Measurements from ENCODE around the gene PRC1.

The PRC1 gene

GRCh38 chr15:90966262-90966661 lies 28.1 kb downstream of the PRC1 start:
- Histone ChIP-seq H3K4me2 (ENCODE audit: insufficient read depth, low read length, poor library complexity, severe bottlenecking) (no peak overlapping the region), H4K91ac (ENCODE audit: low read depth, low read length, poor library complexity) (no peak overlapping the region), H4K8ac (ENCODE audit: low read depth, low read length) (no peak overlapping the region), H3K4me1 (ENCODE audit: control insufficient read depth in 2 of 2, insufficient read depth in 1 of 2, low read depth in 1 of 2, low read length in 2 of 2) (no peaks in the 10 kb centered on the region), H3K18ac (ENCODE audit: low read length) (no peak overlapping the region), H2BK5ac (ENCODE audit: low read length) (no peak overlapping the region), H3K9ac (ENCODE audit: low read depth, low read length, poor library complexity) (no peak overlapping the region), H3K23ac (ENCODE audit: low read depth, low read length, poor library complexity) (no peak overlapping the region), H2BK12ac (ENCODE audit: low read length) (no peak overlapping the region), H3K9me3 (replicated peaks in 1 of 2; ENCODE audit: control insufficient read depth in 2 of 2, insufficient read depth in 1 of 2, low read depth in 1 of 2, low read length in 2 of 2) (no peaks in the 10 kb centered on the region), H3K36me3 (replicated peaks in 1 of 2; ENCODE audit: control insufficient read depth in 2 of 2, insufficient read depth in 2 of 2, low read length in 2 of 2) (peaks cover 48 to 100% of the 10 kb centered on the region in 2 donors), H3K14ac (ENCODE audit: low read length) (no peak overlapping the region), H3K27me3 (ENCODE audit: control insufficient read depth in 3 of 3, insufficient read depth in 3 of 3, low read depth in 1 of 3, low read length in 3 of 3) (no peaks in the 10 kb centered on the region), H2BK120ac (ENCODE audit: low read depth, low read length) (no peak overlapping the region), H3K4me3 (ENCODE audit: low read length in 2 of 2) (no peak overlapping the region), H2BK15ac (ENCODE audit: low read length) (no peak overlapping the region), H2AK5ac (ENCODE audit: low read depth, low read length) (no peak overlapping the region), H3K79me1 (ENCODE audit: low read depth, low read length) (no peaks in the 10 kb centered on the region), H3K4ac (ENCODE audit: low read length) (no peak overlapping the region), H2AFZ (ENCODE audit: low read length) (no peak overlapping the region), H3K27ac (replicated peaks; ENCODE audit: low read length) (no peak overlapping the region)
- no peak for DNase-seq (ENCODE audit: low spot score)
- WGBS, 2 donors (ENCODE audit: extremely low coverage in 2 of 2, insufficient read length in 2 of 2, insufficient replicate concordance in 1 of 2): no CpG with 5 or more reads among the region's 9 CpGs

GRCh38 chr15:90962021-90962420 lies 32.3 kb downstream of the PRC1 start:
- no peak overlapping the region for H4K91ac ChIP-seq (ENCODE audit: low read depth, low read length, poor library complexity)
- DNase-seq (ENCODE audit: low spot score): no peak
- H3K4me2 ChIP-seq (ENCODE audit: insufficient read depth, low read length, poor library complexity, severe bottlenecking): no peak overlapping the region
- peaks cover 0 to 7% of the 10 kb centered on the region in 2 donors for H3K4me1 ChIP-seq (ENCODE audit: control insufficient read depth in 2 of 2, insufficient read depth in 1 of 2, low read depth in 1 of 2, low read length in 2 of 2)
- no peak overlapping the region for H3K27ac ChIP-seq (replicated peaks; ENCODE audit: low read length)
- H3K4me3 ChIP-seq (ENCODE audit: low read length in 2 of 2): no peak overlapping the region
- no peak overlapping the region for H2BK15ac ChIP-seq (ENCODE audit: low read length)
- H3K27me3 ChIP-seq (ENCODE audit: control insufficient read depth in 3 of 3, insufficient read depth in 3 of 3, low read depth in 1 of 3, low read length in 3 of 3): peaks cover 0 to 2% (median 0%) of the 10 kb centered on the region in 3 experiments
- H4K8ac ChIP-seq (ENCODE audit: low read depth, low read length): no peak overlapping the region
- H3K4ac ChIP-seq (ENCODE audit: low read length): no peak overlapping the region
- peaks cover 6% of the 10 kb centered on the region for H3K79me1 ChIP-seq (ENCODE audit: low read depth, low read length)
- H3K9me3 ChIP-seq (replicated peaks in 1 of 2; ENCODE audit: control insufficient read depth in 2 of 2, insufficient read depth in 1 of 2, low read depth in 1 of 2, low read length in 2 of 2): no peaks in the 10 kb centered on the region
- no peak overlapping the region for H2AK5ac ChIP-seq (ENCODE audit: low read depth, low read length)
- peaks cover 27 to 70% of the 10 kb centered on the region in 2 donors for H3K36me3 ChIP-seq (replicated peaks in 1 of 2; ENCODE audit: control insufficient read depth in 2 of 2, insufficient read depth in 2 of 2, low read length in 2 of 2)
- no peak overlapping the region for H2BK120ac ChIP-seq (ENCODE audit: low read depth, low read length)
- no peak overlapping the region for H3K23ac ChIP-seq (ENCODE audit: low read depth, low read length, poor library complexity)
- no peak overlapping the region for H3K18ac ChIP-seq (ENCODE audit: low read length)
- H2BK5ac ChIP-seq (ENCODE audit: low read length): no peak overlapping the region
- no peak overlapping the region for H2AFZ ChIP-seq (ENCODE audit: low read length)
- no CpG with 5 or more reads among the region's 4 CpGs for whole genome bisulfite sequencing, 2 donors (ENCODE audit: extremely low coverage in 2 of 2, insufficient read length in 2 of 2, insufficient replicate concordance in 1 of 2)
- no peak overlapping the region for H2BK12ac ChIP-seq (ENCODE audit: low read length)
- H3K9ac ChIP-seq (ENCODE audit: low read depth, low read length, poor library complexity): no peak overlapping the region
- H3K14ac ChIP-seq (ENCODE audit: low read length): no peak overlapping the region

- H3K4me2 ChIP-seq (ENCODE audit: insufficient read depth, low read length, poor library complexity, severe bottlenecking): no peak overlapping the region
- H3K36me3 ChIP-seq (replicated peaks in 1 of 2; ENCODE audit: control insufficient read depth in 2 of 2, insufficient read depth in 2 of 2, low read length in 2 of 2): peaks cover 16 to 55% of the 10 kb centered on the region in 2 donors
- H2BK15ac ChIP-seq (ENCODE audit: low read length): no peak overlapping the region
- DNase-seq (ENCODE audit: low spot score): no peak
- H3K4me1 ChIP-seq (ENCODE audit: control insufficient read depth in 2 of 2, insufficient read depth in 1 of 2, low read depth in 1 of 2, low read length in 2 of 2): peaks cover 0 to 10% of the 10 kb centered on the region in 2 donors
- no peak overlapping the region for H3K4me3 ChIP-seq (ENCODE audit: low read length in 2 of 2)
- H4K8ac ChIP-seq (ENCODE audit: low read depth, low read length): no peak overlapping the region
- H3K27ac ChIP-seq (replicated peaks; ENCODE audit: low read length): no peak overlapping the region
- H2AK5ac ChIP-seq (ENCODE audit: low read depth, low read length): no peak overlapping the region
- H3K79me1 ChIP-seq (ENCODE audit: low read depth, low read length): peaks cover 8% of the 10 kb centered on the region
- no peaks in the 10 kb centered on the region for H3K9me3 ChIP-seq (replicated peaks in 1 of 2; ENCODE audit: control insufficient read depth in 2 of 2, insufficient read depth in 1 of 2, low read depth in 1 of 2, low read length in 2 of 2)
- H4K91ac ChIP-seq (ENCODE audit: low read depth, low read length, poor library complexity): no peak overlapping the region
- no peak overlapping the region for H2BK12ac ChIP-seq (ENCODE audit: low read length)
- H3K18ac ChIP-seq (ENCODE audit: low read length): no peak overlapping the region
- no CpG with 5 or more reads among the region's 20 CpGs for WGBS, 2 donors (ENCODE audit: extremely low coverage in 2 of 2, insufficient read length in 2 of 2, insufficient replicate concordance in 1 of 2)
- H2BK120ac ChIP-seq (ENCODE audit: low read depth, low read length): no peak overlapping the region
- no peak overlapping the region for H3K14ac ChIP-seq (ENCODE audit: low read length)
- H2AFZ ChIP-seq (ENCODE audit: low read length): no peak overlapping the region
- H3K23ac ChIP-seq (ENCODE audit: low read depth, low read length, poor library complexity): peak overlapping the region; percentile 86
- peaks cover 0 to 4% (median 0%) of the 10 kb centered on the region in 3 experiments for H3K27me3 ChIP-seq (ENCODE audit: control insufficient read depth in 3 of 3, insufficient read depth in 3 of 3, low read depth in 1 of 3, low read length in 3 of 3)
- H3K4ac ChIP-seq (ENCODE audit: low read length): no peak overlapping the region
- H3K9ac ChIP-seq (ENCODE audit: low read depth, low read length, poor library complexity): no peak overlapping the region
- no peak overlapping the region for H2BK5ac ChIP-seq (ENCODE audit: low read length)
Observed at GRCh38 chr15:90960298-90961091, 33.8 kb downstream of the PRC1 start.

GRCh38 chr15:90959894-90960293 lies 34.4 kb downstream of the PRC1 start:
- Histone ChIP-seq H2AFZ (ENCODE audit: low read length) (no peak overlapping the region), H2BK5ac (ENCODE audit: low read length) (no peak overlapping the region), H3K4ac (ENCODE audit: low read length) (no peak overlapping the region), H3K23ac (ENCODE audit: low read depth, low read length, poor library complexity) (no peak overlapping the region), H3K9ac (ENCODE audit: low read depth, low read length, poor library complexity) (no peak overlapping the region), H3K18ac (ENCODE audit: low read length) (no peak overlapping the region), H3K4me1 (ENCODE audit: control insufficient read depth in 2 of 2, insufficient read depth in 1 of 2, low read depth in 1 of 2, low read length in 2 of 2) (peaks cover 0 to 10% of the 10 kb centered on the region in 2 donors), H3K14ac (ENCODE audit: low read length) (no peak overlapping the region), H2AK5ac (ENCODE audit: low read depth, low read length) (no peak overlapping the region), H3K4me2 (ENCODE audit: insufficient read depth, low read length, poor library complexity, severe bottlenecking) (no peak overlapping the region), H3K4me3 (ENCODE audit: low read length in 2 of 2) (peak overlapping the region in 1 of 2 donors; percentile 14), H4K8ac (ENCODE audit: low read depth, low read length) (no peak overlapping the region), H2BK15ac (ENCODE audit: low read length) (no peak overlapping the region), H3K79me1 (ENCODE audit: low read depth, low read length) (peaks cover 8% of the 10 kb centered on the region), H2BK12ac (ENCODE audit: low read length) (no peak overlapping the region), H3K27ac (replicated peaks; ENCODE audit: low read length) (no peak overlapping the region), H2BK120ac (ENCODE audit: low read depth, low read length) (no peak overlapping the region), H3K36me3 (replicated peaks in 1 of 2; ENCODE audit: control insufficient read depth in 2 of 2, insufficient read depth in 2 of 2, low read length in 2 of 2) (peaks cover 16 to 49% of the 10 kb centered on the region in 2 donors), H4K91ac (ENCODE audit: low read depth, low read length, poor library complexity) (no peak overlapping the region), H3K27me3 (ENCODE audit: control insufficient read depth in 3 of 3, insufficient read depth in 3 of 3, low read depth in 1 of 3, low read length in 3 of 3) (peaks cover 0 to 4% (median 0%) of the 10 kb centered on the region in 3 experiments), H3K9me3 (replicated peaks in 1 of 2; ENCODE audit: control insufficient read depth in 2 of 2, insufficient read depth in 1 of 2, low read depth in 1 of 2, low read length in 2 of 2) (no peaks in the 10 kb centered on the region)
- no CpG with 5 or more reads among the region's 5 CpGs for WGBS, 2 donors (ENCODE audit: extremely low coverage in 2 of 2, insufficient read length in 2 of 2, insufficient replicate concordance in 1 of 2)
- no peak for DNase-seq (ENCODE audit: low spot score)

All from neuronal stem cell (in vitro differentiated cells).